ENCODE data around the gene TUBB2A.
"Not testable (repeated sequence)": the region's sequence is repeated elsewhere in the genome, so short reads cannot be mapped to it uniquely, and the experiment has no call there.

TUBB2A gene

GRCh38 chr6:3152689-3153088, 4.7 kb downstream of the TUBB2A start:
- Histone ChIP-seq H3K4me3 (ENCODE audit: low read length) (no peak overlapping the region), H3K27me3 (ENCODE audit: control insufficient read depth, insufficient read depth, low read length) (no peaks in the 10 kb centered on the region), H3K27ac (ENCODE audit: low read length) (no peak overlapping the region), H3K9me3 (ENCODE audit: control insufficient read depth, insufficient read depth, low read length) (no peaks in the 10 kb centered on the region), H3K36me3 (ENCODE audit: control insufficient read depth, insufficient read depth, low read length) (peaks cover 7% of the 10 kb centered on the region; the same call in 1 of the 2 replicates), H3K4me1 (ENCODE audit: control insufficient read depth, insufficient read depth, low read length) (no peaks in the 10 kb centered on the region)
- no CpG with 5 or more reads among the region's 3 CpGs for WGBS (ENCODE audit: insufficient coverage, insufficient read length)
- DNase-seq (ENCODE audit: low read depth, low spot score): no peak

GRCh38 chr6:3151691-3152090, 5.7 kb downstream of the TUBB2A start:
- Histone ChIP-seq H3K27me3 (ENCODE audit: control insufficient read depth, insufficient read depth, low read length) (no peaks in the 10 kb centered on the region), H3K36me3 (ENCODE audit: control insufficient read depth, insufficient read depth, low read length) (peaks cover 7% of the 10 kb centered on the region; the same call in 1 of the 2 replicates), H3K9me3 (ENCODE audit: control insufficient read depth, insufficient read depth, low read length) (no peaks in the 10 kb centered on the region), H3K4me1 (ENCODE audit: control insufficient read depth, insufficient read depth, low read length) (no peaks in the 10 kb centered on the region), H3K4me3 (ENCODE audit: low read length) (no peak overlapping the region), H3K27ac (ENCODE audit: low read length) (no peak overlapping the region)
- WGBS (ENCODE audit: insufficient coverage, insufficient read length): 100% methylated on average over 1 of the region's 5 CpGs
- DNase-seq (ENCODE audit: low read depth, low spot score): no peak

GRCh38 chr6:3147914-3148757, 9.2 kb downstream of the TUBB2A start:
- Histone ChIP-seq H3K4me1 (ENCODE audit: control insufficient read depth, insufficient read depth, low read length) (no peaks in the 10 kb centered on the region), H3K4me3 (ENCODE audit: low read length) (no peak overlapping the region), H3K9me3 (ENCODE audit: control insufficient read depth, insufficient read depth, low read length) (no peaks in the 10 kb centered on the region), H3K27me3 (ENCODE audit: control insufficient read depth, insufficient read depth, low read length) (no peaks in the 10 kb centered on the region), H3K36me3 (ENCODE audit: control insufficient read depth, insufficient read depth, low read length) (no peaks in the 10 kb centered on the region), H3K27ac (ENCODE audit: low read length) (no peak overlapping the region)
- no CpG with 5 or more reads among the region's 6 CpGs for WGBS (ENCODE audit: insufficient coverage, insufficient read length)
- DNase-seq (ENCODE audit: low read depth, low spot score): no peak

- Histone ChIP-seq H3K27me3 (ENCODE audit: control insufficient read depth, insufficient read depth, low read length) (no peaks in the 10 kb centered on the region), H3K4me3 (ENCODE audit: low read length) (no peak overlapping the region), H3K9me3 (ENCODE audit: control insufficient read depth, insufficient read depth, low read length) (no peaks in the 10 kb centered on the region), H3K4me1 (ENCODE audit: control insufficient read depth, insufficient read depth, low read length) (no peaks in the 10 kb centered on the region), H3K36me3 (ENCODE audit: control insufficient read depth, insufficient read depth, low read length) (peaks cover 7% of the 10 kb centered on the region; the same call in 1 of the 2 replicates), H3K27ac (ENCODE audit: low read length) (no peak overlapping the region)
- no CpG with 5 or more reads among the region's 8 CpGs for WGBS (ENCODE audit: insufficient coverage, insufficient read length)
- DNase-seq (ENCODE audit: low read depth, low spot score): no peak
Measured at GRCh38 chr6:3144571-3144970, 12.8 kb downstream of the TUBB2A start.

- no peak overlapping the region for H3K4me3 ChIP-seq (ENCODE audit: low read length)
- H3K4me1 ChIP-seq (ENCODE audit: control insufficient read depth, insufficient read depth, low read length): no peaks in the 10 kb centered on the region
- DNase-seq (ENCODE audit: low read depth, low spot score): no peak
- no peak overlapping the region for H3K27ac ChIP-seq (ENCODE audit: low read length)
- H3K36me3 ChIP-seq (ENCODE audit: control insufficient read depth, insufficient read depth, low read length): peaks cover 16% of the 10 kb centered on the region; the same call in 1 of the 2 replicates
- no peaks in the 10 kb centered on the region for H3K27me3 ChIP-seq (ENCODE audit: control insufficient read depth, insufficient read depth, low read length)
- no CpG with 5 or more reads among the region's 6 CpGs for WGBS (ENCODE audit: insufficient coverage, insufficient read length)
- H3K9me3 ChIP-seq (ENCODE audit: control insufficient read depth, insufficient read depth, low read length): no peaks in the 10 kb centered on the region
Measured at GRCh38 chr6:3143158-3143557, 14.2 kb downstream of the TUBB2A start.

- no peak for DNase-seq (ENCODE audit: low read depth, low spot score)
- Histone ChIP-seq H3K36me3 (ENCODE audit: control insufficient read depth, insufficient read depth, low read length) (peaks cover 16% of the 10 kb centered on the region; the same call in 1 of the 2 replicates), H3K4me1 (ENCODE audit: control insufficient read depth, insufficient read depth, low read length) (no peaks in the 10 kb centered on the region), H3K27me3 (ENCODE audit: control insufficient read depth, insufficient read depth, low read length) (no peaks in the 10 kb centered on the region), H3K27ac (ENCODE audit: low read length) (no peak overlapping the region), H3K4me3 (ENCODE audit: low read length) (no peak overlapping the region), H3K9me3 (ENCODE audit: control insufficient read depth, insufficient read depth, low read length) (no peaks in the 10 kb centered on the region)
Measured at GRCh38 chr6:3142536-3142935, 14.8 kb downstream of the TUBB2A start.

GRCh38 chr6:3140201-3140600, 17.1 kb downstream of the TUBB2A start:
- H3K9me3 ChIP-seq (ENCODE audit: control insufficient read depth, insufficient read depth, low read length): no peaks in the 10 kb centered on the region
- DNase-seq (ENCODE audit: low read depth, low spot score): no peak
- H3K27me3 ChIP-seq (ENCODE audit: control insufficient read depth, insufficient read depth, low read length): no peaks in the 10 kb centered on the region
- H3K4me1 ChIP-seq (ENCODE audit: control insufficient read depth, insufficient read depth, low read length): no peaks in the 10 kb centered on the region
- H3K4me3 ChIP-seq (ENCODE audit: low read length): no peak overlapping the region
- peaks cover 22% of the 10 kb centered on the region; the same call in 1 of the 2 replicates for H3K36me3 ChIP-seq (ENCODE audit: control insufficient read depth, insufficient read depth, low read length)
- H3K27ac ChIP-seq (ENCODE audit: low read length): no peak overlapping the region
- WGBS (ENCODE audit: insufficient coverage, insufficient read length): no CpG with 5 or more reads among the region's 20 CpGs

- no CpG with 5 or more reads among the region's 14 CpGs for WGBS (ENCODE audit: insufficient coverage, insufficient read length)
- H3K9me3 ChIP-seq (ENCODE audit: control insufficient read depth, insufficient read depth, low read length): no peaks in the 10 kb centered on the region
- peaks cover 22% of the 10 kb centered on the region; the same call in 1 of the 2 replicates for H3K36me3 ChIP-seq (ENCODE audit: control insufficient read depth, insufficient read depth, low read length)
- H3K27me3 ChIP-seq (ENCODE audit: control insufficient read depth, insufficient read depth, low read length): no peaks in the 10 kb centered on the region
- no peak overlapping the region for H3K4me3 ChIP-seq (ENCODE audit: low read length)
- no peaks in the 10 kb centered on the region for H3K4me1 ChIP-seq (ENCODE audit: control insufficient read depth, insufficient read depth, low read length)
- no peak for DNase-seq (ENCODE audit: low read depth, low spot score)
- H3K27ac ChIP-seq (ENCODE audit: low read length): no peak overlapping the region
Measured at GRCh38 chr6:3139090-3139903, 18.0 kb downstream of the TUBB2A start.

GRCh38 chr6:3138341-3138740, 19.0 kb downstream of the TUBB2A start:
- Histone ChIP-seq H3K27ac (ENCODE audit: low read length) (no peak overlapping the region), H3K4me1 (ENCODE audit: control insufficient read depth, insufficient read depth, low read length) (no peaks in the 10 kb centered on the region), H3K4me3 (ENCODE audit: low read length) (no peak overlapping the region), H3K9me3 (ENCODE audit: control insufficient read depth, insufficient read depth, low read length) (no peaks in the 10 kb centered on the region), H3K27me3 (ENCODE audit: control insufficient read depth, insufficient read depth, low read length) (no peaks in the 10 kb centered on the region), H3K36me3 (ENCODE audit: control insufficient read depth, insufficient read depth, low read length) (peaks cover 25% of the 10 kb centered on the region)
- no peak for DNase-seq (ENCODE audit: low read depth, low spot score)
- whole genome bisulfite sequencing (ENCODE audit: insufficient coverage, insufficient read length): no CpG with 5 or more reads among the region's 1 CpG

GRCh38 chr6:3137873-3138272, 19.5 kb downstream of the TUBB2A start:
- H3K27me3 ChIP-seq (ENCODE audit: control insufficient read depth, insufficient read depth, low read length); H3K4me3 ChIP-seq (ENCODE audit: low read length); H3K27ac ChIP-seq (ENCODE audit: low read length); H3K9me3 ChIP-seq (ENCODE audit: control insufficient read depth, insufficient read depth, low read length); H3K4me1 ChIP-seq (ENCODE audit: control insufficient read depth, insufficient read depth, low read length); DNase-seq (ENCODE audit: low read depth, low spot score): not testable (repeated sequence)
- peaks cover 29% of the 10 kb centered on the region for H3K36me3 ChIP-seq (ENCODE audit: control insufficient read depth, insufficient read depth, low read length)
- no CpG with 5 or more reads among the region's 6 CpGs for WGBS (ENCODE audit: insufficient coverage, insufficient read length)

Measured in iPS DF 6.9 (cell line).